Measurements from ENCODE around the gene TRPC4AP.

TRPC4AP gene

DNA sequence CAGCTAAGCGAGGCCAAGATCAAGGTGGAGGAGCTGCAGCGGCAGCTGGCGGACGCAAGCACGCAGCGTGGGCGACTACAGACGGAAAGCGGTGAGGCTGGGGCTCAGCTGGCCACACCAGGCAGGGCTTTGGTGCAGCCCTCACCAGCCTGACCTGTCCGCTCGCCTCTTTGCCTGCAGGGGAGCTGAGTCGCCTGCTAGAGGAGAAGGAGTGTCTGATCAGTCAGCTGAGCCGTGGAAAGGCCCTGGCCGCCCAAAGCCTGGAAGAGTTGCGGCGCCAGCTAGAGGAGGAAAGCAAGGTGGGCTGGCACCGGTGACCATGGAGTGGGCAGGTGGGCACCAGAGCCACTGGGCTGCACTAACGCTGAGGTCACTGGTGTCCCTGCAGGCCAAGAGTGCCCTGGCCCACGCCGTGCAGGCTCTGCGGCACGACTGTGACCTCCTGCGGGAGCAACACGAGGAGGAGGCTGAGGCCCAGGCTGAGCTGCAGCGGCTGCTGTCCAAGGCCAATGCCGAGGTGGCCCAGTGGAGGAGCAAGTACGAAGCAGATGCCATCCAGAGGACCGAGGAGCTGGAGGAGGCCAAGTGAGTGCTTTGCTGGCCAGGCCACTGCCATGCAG, 94.2 kb downstream of the TRPC4AP start:
- DNase-seq, result no peak

- no peak for DNase-seq
These were observed 94.8 kb downstream of the TRPC4AP start for GRCh38 chr20:34997774-34998173.

GRCh38 chr20:34997131-34997561, 95.5 kb downstream of the TRPC4AP start:
- no peak for DNase-seq

- DNase-seq, result no peak
These were observed 96.2 kb downstream of the TRPC4AP start for GRCh38 chr20:34996243-34997028.

- DNase-seq, result no peak
These were observed 96.9 kb downstream of the TRPC4AP start for GRCh38 chr20:34995696-34996095.

DNA sequence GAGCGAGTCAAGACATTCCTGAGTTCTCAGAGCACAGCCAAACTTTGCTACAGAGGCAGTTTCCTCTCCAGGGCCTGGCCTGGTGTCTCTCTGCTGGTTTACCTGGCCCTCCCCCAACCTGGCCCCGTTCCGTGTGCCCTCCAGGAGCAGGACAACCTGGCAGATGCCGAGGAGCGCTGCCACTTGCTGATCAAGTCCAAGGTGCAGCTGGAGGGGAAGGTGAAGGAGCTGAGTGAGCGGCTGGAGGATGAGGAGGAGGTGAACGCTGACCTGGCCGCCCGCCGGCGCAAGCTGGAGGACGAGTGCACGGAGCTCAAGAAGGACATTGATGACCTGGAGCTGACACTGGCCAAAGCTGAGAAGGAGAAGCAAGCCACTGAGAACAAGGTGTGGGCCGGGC, 97.4 kb downstream of the TRPC4AP start:
- no peak for DNase-seq

- no peak for DNase-seq
These were observed 98.0 kb downstream of the TRPC4AP start for GRCh38 chr20:34994509-34995131.

DNA sequence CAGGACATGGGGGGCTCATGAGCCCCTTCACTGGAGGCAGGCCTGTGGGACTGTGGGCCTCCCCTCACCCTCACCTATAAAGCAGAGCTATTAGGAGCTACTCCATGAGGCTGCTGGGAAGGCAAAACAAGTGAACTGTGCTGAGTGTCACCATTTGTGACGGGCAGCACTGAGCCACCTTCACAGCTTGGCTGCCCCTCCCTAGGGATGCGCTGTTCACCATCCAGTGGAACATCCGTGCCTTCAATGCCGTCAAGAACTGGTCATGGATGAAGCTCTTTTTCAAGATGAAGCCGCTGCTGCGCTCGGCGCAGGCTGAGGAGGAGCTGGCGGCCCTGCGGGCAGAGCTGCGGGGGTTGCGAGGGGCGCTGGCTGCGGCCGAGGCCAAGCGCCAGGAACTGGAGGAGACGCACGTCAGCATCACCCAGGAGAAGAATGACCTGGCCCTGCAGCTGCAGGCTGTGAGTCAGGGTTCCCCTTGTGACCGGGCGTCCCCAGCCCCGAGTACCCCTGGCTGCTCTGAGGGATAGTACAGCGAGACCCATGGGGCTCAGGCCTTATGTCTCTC, 98.6 kb downstream of the TRPC4AP start:
- DNase-seq, result no peak

DNA sequence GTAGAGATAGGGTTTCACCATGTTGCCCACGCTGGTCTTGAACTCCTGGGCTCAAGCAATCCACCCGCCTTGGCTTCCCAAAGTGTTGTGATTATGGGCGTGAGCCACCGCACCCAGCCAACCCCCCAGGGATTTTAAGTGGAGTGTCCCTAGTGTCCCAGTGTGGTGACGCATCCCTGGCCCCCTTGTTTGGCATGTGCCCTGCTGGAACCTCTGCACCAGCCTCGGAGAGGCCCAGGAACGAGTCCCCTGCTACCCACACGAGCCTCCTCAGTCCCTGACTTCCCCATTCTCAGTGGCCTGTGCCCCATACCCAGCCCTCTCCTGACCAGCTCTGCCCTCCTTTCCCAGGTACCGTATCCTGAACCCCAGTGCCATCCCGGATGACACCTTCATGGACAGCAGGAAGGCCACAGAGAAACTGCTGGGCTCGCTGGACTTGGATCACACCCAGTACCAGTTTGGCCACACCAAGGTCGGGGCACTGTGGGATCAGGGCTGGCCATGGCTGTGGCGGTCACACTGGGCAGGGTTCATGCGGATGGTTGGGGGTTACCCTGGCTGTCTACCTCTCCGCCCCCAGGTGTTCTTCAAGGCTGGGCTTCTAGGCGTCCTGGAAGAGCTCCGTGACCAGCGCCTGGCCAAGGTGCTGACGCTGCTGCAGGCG, 99.7 kb downstream of the TRPC4AP start:
- DNase-seq, result no peak

DNA sequence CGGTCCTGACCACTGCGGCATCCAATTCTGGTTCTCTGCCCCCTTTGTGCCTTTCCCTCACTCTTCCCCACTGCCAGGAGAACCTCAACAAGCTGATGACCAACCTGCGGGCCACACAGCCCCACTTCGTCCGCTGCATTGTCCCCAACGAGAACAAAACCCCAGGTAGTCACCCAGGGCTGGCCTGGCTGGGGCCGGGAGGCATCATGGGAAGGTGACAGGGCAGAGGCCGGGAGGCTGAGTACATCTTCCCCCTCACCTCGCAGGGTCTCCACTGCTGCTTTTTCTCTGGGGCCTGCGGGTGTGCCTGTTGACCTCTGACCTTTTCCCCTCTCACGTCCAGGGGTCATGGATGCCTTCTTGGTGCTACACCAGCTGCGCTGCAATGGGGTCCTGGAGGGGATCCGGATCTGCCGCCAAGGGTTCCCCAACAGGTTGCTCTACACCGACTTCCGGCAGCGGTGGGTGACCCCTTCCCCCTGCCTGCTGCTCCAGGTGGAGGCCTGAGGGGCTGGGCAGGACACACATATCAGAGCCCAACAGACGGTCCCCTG, 101.9 kb downstream of the TRPC4AP start:
- DNase-seq, result no peak

GRCh38 chr20:34990231-34990630, 102.4 kb downstream of the TRPC4AP start:
- DNase-seq, result no peak

GRCh38 chr20:34989670-34990069, 102.9 kb downstream of the TRPC4AP start:
- DNase-seq, result no peak

- DNase-seq, result no peak
These were observed 103.5 kb downstream of the TRPC4AP start for GRCh38 chr20:34989118-34989517.

GRCh38 chr20:34988191-34988540, 104.4 kb downstream of the TRPC4AP start:
- DNase-seq, result no peak

GRCh38 chr20:34987288-34988190, 105.1 kb downstream of the TRPC4AP start:
- no peak for DNase-seq

DNA sequence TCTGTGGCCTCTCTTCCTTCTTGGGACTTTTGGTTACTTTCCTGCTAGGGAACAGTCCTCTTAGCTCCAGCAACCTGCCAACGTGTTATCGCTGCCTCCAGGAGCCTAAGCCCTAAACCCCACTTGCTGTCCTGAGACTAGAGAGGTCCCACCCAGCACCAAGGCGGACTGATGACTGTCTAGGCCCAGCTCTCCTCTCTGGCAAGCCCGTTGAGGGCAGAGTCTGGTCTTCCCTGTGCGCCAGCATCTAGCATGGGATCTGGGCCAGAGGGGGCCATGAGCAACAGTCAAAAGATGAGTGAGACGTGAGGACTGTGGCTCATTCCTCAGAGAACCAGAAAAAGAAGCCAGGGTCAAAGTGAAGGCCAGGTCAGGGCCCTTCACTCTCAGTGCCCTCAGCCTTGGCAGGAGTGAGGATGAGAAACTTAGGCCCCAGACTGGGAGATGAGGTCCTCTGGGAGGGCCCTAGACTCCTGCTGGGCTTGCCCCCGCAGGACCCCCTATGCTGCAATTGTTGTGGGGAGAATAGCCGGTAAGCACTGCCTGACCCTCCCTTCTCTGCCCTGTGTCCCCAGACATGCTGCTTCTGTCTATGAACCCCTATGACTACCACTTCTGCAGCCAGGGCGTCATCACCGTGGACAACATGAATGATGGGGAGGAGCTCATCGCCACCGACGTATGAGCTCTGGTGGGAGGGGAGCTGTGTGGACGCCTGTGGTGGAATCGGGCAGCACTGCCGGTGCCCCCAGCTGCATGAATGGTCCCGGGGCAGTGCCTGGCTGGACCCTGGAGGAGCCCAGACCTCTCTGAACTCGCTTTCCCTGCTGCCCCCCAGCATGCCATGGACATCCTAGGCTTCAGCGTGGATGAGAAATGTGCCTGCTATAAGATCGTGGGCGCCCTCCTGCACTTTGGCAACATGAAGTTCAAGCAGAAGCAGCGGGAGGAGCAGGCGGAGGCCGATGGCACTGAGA, 106.0 kb downstream of the TRPC4AP start:
- DNase-seq, result no peak

GRCh38 chr20:34985461-34986310, 106.9 kb downstream of the TRPC4AP start:
- DNase-seq, result no peak

DNA sequence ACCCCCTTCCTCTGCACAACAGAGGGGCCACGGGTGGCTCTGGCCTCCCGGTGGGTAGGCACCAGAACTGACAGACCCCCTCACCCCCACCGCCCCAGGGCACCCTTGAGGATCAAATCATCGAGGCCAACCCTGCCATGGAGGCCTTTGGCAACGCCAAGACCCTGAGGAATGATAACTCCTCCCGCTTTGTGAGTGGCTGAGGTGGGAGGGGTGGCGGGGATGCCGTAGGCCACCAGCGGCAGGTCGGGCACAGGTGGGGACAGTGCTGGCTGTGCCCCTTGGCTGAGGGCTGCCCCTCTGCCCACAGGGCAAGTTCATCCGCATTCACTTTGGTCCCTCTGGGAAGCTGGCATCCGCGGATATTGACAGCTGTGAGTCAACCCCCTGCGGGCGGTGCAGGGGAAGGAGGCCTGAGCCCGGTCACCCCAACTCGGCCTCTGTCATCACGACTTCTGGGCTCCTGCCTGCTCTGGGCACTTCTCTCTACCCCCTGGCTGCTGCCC, 107.8 kb downstream of the TRPC4AP start:
- DNase-seq, result no peak

- no peak for DNase-seq
These were observed 108.4 kb downstream of the TRPC4AP start for GRCh38 chr20:34983995-34984735.

Measured in activated gamma-delta T cell (primary cell).